Natural killer cell (primary cell): ENCODE measurements around the gene GPR179. TPM values are rescaled to one million over a fixed set of nuclear protein-coding genes. Genes with fewer than 3 reads are reported as not detected.

Experiments used
- ATAC-seq, 3 donors: fragments of 150-1000 bp in 2 of 3; fragments of 200-7000 bp in 1 of 3; cut with Tn5 transposase; 1 replicate in 1 of 3; 2 replicates in 2 of 3; pipeline ENCODE4 v1.10.0; 2021; ENCODE audit warnings: mild to moderate bottlenecking in 2 of 3, moderate library complexity in 2 of 3
- DNase-seq, 2 donors: peaks; one replicate each; pipeline versions ENCODE4 v3.0.0 to v3.0.0-alpha.2; 2013 to 2021; ENCODE audit warnings: mixed read lengths in 1 of 2
- H3K27ac ChIP-seq: one replicate; pipeline ENCODE4 v1.5.1; 2013; ENCODE audit warnings: mild to moderate bottlenecking, low read length
- H3K27me3 ChIP-seq: one replicate; pipeline ENCODE4 v1.6.1; 2013; ENCODE audit warnings: low read length; ENCODE audit not compliant: control insufficient read depth, insufficient read depth
- H3K36me3 ChIP-seq: one replicate; pipeline ENCODE4 v1.6.1; 2013; ENCODE audit warnings: low read length; ENCODE audit not compliant: control insufficient read depth, insufficient read depth
- H3K4me1 ChIP-seq: one replicate; pipeline ENCODE4 v1.6.1; 2013; ENCODE audit warnings: low read length; ENCODE audit not compliant: control insufficient read depth, insufficient read depth
- H3K4me3 ChIP-seq: one replicate; pipeline ENCODE4 v1.5.1; 2013; ENCODE audit warnings: low read length
- H3K9me3 ChIP-seq: one replicate; pipeline ENCODE4 v1.6.1; 2013; ENCODE audit warnings: low read length; ENCODE audit not compliant: control insufficient read depth, insufficient read depth
- H3K27ac Mint-ChIP-seq, 2 donors: one replicate each; pipeline ENCODE4 v1.8.0; 2022; ENCODE audit warnings: mild to moderate bottlenecking in 2 of 2, mixed read lengths in 2 of 2, moderate library complexity in 1 of 2
- H3K27me3 Mint-ChIP-seq, 2 donors: one replicate each; pipeline ENCODE4 v1.8.0; 2022; ENCODE audit warnings: low read depth in 2 of 2, mixed read lengths in 2 of 2
- H3K36me3 Mint-ChIP-seq: one replicate; pipeline ENCODE4 v1.8.0; 2022; ENCODE audit warnings: mixed read lengths
- H3K4me1 Mint-ChIP-seq, 2 donors: one replicate each; pipeline ENCODE4 v1.8.0; 2022; ENCODE audit warnings: mixed read lengths in 2 of 2
- H3K4me3 Mint-ChIP-seq: one replicate; pipeline ENCODE4 v1.8.0; 2022; ENCODE audit warnings: mild to moderate bottlenecking, moderate library complexity, mixed read lengths
- H3K9me3 Mint-ChIP-seq, 2 donors: one replicate each; pipeline ENCODE4 v1.8.0; 2022; ENCODE audit warnings: mixed read lengths in 2 of 2
- CTCF ChIP-seq: fragments of 200-600 bp; IDR thresholded peaks from one replicate; pipeline ENCODE4 v1.8.0; 2022; ENCODE audit warnings: antibody characterized with exemption
- WGBS: methylation state at CpG from one replicate; pipeline ENCODE4 v1.1.7; 2013; ENCODE audit warnings: missing lambda C conversion rate; ENCODE audit not compliant: insufficient coverage; 5-methylcytosine and 5-hydroxymethylcytosine counted together
- intact Hi-C: fragments of 100-400 bp; cut with micrococcal nuclease; formaldehyde crosslinking; loops from one replicate; pipeline ENCODE4 v1.14.2; 2022
- total RNA-seq, 4 donors: library from RNA; stranded (reverse); fragments of 120-200 nt in 1 of 4; gene quantifications; one replicate each; pipeline versions ENCODE4 v1.2.3 to v1.2.4, GENCODE V29; 2013 to 2022

GPR179 gene
- total RNA-seq, 3 donors from 2014 or later (not counting 1 experiment from before 2014, with no cell fraction given): not detected

- H3K27me3 Mint-ChIP-seq: no peaks in the 10 kb centered on the region
- no peak overlapping the region for H3K4me3 Mint-ChIP-seq
- H3K36me3 ChIP-seq: peaks cover 31% of the 10 kb centered on the region
- H3K9me3 ChIP-seq: no peaks in the 10 kb centered on the region
- H3K27ac Mint-ChIP-seq: no peak overlapping the region
- H3K4me1 Mint-ChIP-seq: peaks cover 0 to 6% of the 10 kb centered on the region in 2 donors
- DNase-seq (no peak), ATAC-seq (no peak)
- H3K36me3 Mint-ChIP-seq: no peaks in the 10 kb centered on the region
- intact Hi-C loops: no loop called here
- H3K27me3 ChIP-seq: no peaks in the 10 kb centered on the region
- no peak for TF ChIP-seq CTCF
- WGBS: 96% methylated on average over 8 of the region's 8 CpGs
- no peak overlapping the region for H3K4me3 ChIP-seq
- H3K27ac ChIP-seq: no peak overlapping the region
- no peaks in the 10 kb centered on the region for H3K4me1 ChIP-seq
- no peaks in the 10 kb centered on the region for H3K9me3 Mint-ChIP-seq
Observed at GRCh38 chr17:38364741-38365140, 21.0 kb upstream of the GPR179 start.

- ATAC-seq: no peak
- H3K36me3 Mint-ChIP-seq: no peaks in the 10 kb centered on the region
- intact Hi-C loops: no loop called here
- H3K4me1 Mint-ChIP-seq: peaks cover 0 to 13% of the 10 kb centered on the region in 2 donors
- TF ChIP-seq CTCF: no peak
- H3K27ac Mint-ChIP-seq: no peak overlapping the region
- WGBS: 98% methylated on average over 5 of the region's 5 CpGs
- H3K4me1 ChIP-seq: no peaks in the 10 kb centered on the region
- no peak overlapping the region for H3K4me3 ChIP-seq
- no peaks in the 10 kb centered on the region for H3K9me3 ChIP-seq
- no peaks in the 10 kb centered on the region for H3K27me3 ChIP-seq
- H3K27me3 Mint-ChIP-seq: no peaks in the 10 kb centered on the region
- H3K4me3 Mint-ChIP-seq: no peak overlapping the region
- H3K27ac ChIP-seq: no peak overlapping the region
- no peaks in the 10 kb centered on the region for H3K9me3 Mint-ChIP-seq
- DNase-seq: no peak
- H3K36me3 ChIP-seq: peaks cover 20% of the 10 kb centered on the region
Observed at GRCh38 chr17:38363016-38363415, 19.3 kb upstream of the GPR179 start.

GRCh38 chr17:38361694-38362465 lies 18.1 kb upstream of the GPR179 start:
- Mint-ChIP-seq H3K36me3 (no peaks in the 10 kb centered on the region), H3K4me3 (no peak overlapping the region), H3K27me3 (no peaks in the 10 kb centered on the region), H3K27ac (peak overlapping the region in 1 of 2 donors; percentile 22), H3K4me1 (peaks cover 8 to 21% of the 10 kb centered on the region in 2 donors), H3K9me3 (no peaks in the 10 kb centered on the region)
- H3K27me3 ChIP-seq: no peaks in the 10 kb centered on the region
- no peak for DNase-seq
- peaks cover 14% of the 10 kb centered on the region for H3K36me3 ChIP-seq
- no peaks in the 10 kb centered on the region for H3K9me3 ChIP-seq
- H3K4me3 ChIP-seq: no peak overlapping the region
- intact Hi-C loops: no loop called here
- no peak for TF ChIP-seq CTCF
- H3K27ac ChIP-seq: no peak overlapping the region
- 94% methylated on average over 5 of the region's 5 CpGs for WGBS
- no peaks in the 10 kb centered on the region for H3K4me1 ChIP-seq
- ATAC-seq: no peak
